SH-SY5Y (cell line): Measurements from ENCODE around the gene STXBP3.

ENCODE experiments used
- GATA2 ChIP-seq: IDR thresholded peaks from 2 replicates; pipeline ENCODE4 v1.6.1; 2011; ENCODE audit warnings: mild to moderate bottlenecking, low read depth, low read length
- GATA3 ChIP-seq: IDR thresholded peaks from 2 replicates; pipeline ENCODE4 v1.6.1; 2011; ENCODE audit warnings: low read depth, mild to moderate bottlenecking, low read length, moderate library complexity

- TF ChIP-seq GATA2 (no peak), GATA3 (no peak)
These were observed 57.1 kb downstream of the STXBP3 start for GRCh38 chr1:108803548-108803947.
